Measurements from ENCODE around the gene ZEB2. TPM values are rescaled to one million over a fixed set of nuclear protein-coding genes. Genes with fewer than 3 reads are reported as not detected.

Gene ZEB2
- total RNA-seq, 2 donors from 2014 or later: 76.1 to 91.7 TPM

GRCh38 chr2:144451443-144451842, 68.5 kb downstream of the ZEB2 start:
- peaks cover 0 to 72% of the 10 kb centered on the region in 2 donors for H3K4me1 ChIP-seq

GRCh38 chr2:144449028-144449406, 70.9 kb downstream of the ZEB2 start:
- Histone ChIP-seq H3K4me1 (peaks cover 0 to 57% of the 10 kb centered on the region in 2 donors), H3K27me3 (no peaks in the 10 kb centered on the region), H3K36me3 (no peaks in the 10 kb centered on the region), H3K9me3 (no peaks in the 10 kb centered on the region), H3K4me3 (peak overlapping the region in 1 of 2 donors; percentile 27), H3K27ac (peak overlapping the region; percentile 50 to 63)
- no peak for DNase-seq (ENCODE audit: low spot score)
- TF ChIP-seq CTCF (IDR thresholded peaks at IDR 0.05): peak in 1 of 2 donors; percentile 63

More at GRCh38 chr2:144451443-144451842, 68.5 kb downstream of the ZEB2 start:
- no peaks in the 10 kb centered on the region for H3K27me3 ChIP-seq
- no peaks in the 10 kb centered on the region for H3K36me3 ChIP-seq
- H3K4me3 ChIP-seq: no peak overlapping the region
- no peak for DNase-seq (ENCODE audit: low spot score)
- H3K27ac ChIP-seq: peak overlapping the region; percentile 63 to 80
- H3K9me3 ChIP-seq: no peaks in the 10 kb centered on the region
- no peak for TF ChIP-seq CTCF (IDR thresholded peaks at IDR 0.05)

GRCh38 chr2:144448389-144449027, 71.4 kb downstream of the ZEB2 start:
- peak overlapping the region in 1 of 2 donors; percentile 27 for H3K4me3 ChIP-seq
- peak overlapping the region; percentile 50 to 63 for H3K27ac ChIP-seq
- no peaks in the 10 kb centered on the region for H3K36me3 ChIP-seq

GRCh38 chr2:144447535-144447934, 72.4 kb downstream of the ZEB2 start:
- Histone ChIP-seq H3K27ac (peak overlapping the region; percentile 50 to 63), H3K4me3 (no peak overlapping the region)

More at GRCh38 chr2:144448389-144449027, 71.4 kb downstream of the ZEB2 start:
- Histone ChIP-seq H3K4me1 (peaks cover 0 to 57% of the 10 kb centered on the region in 2 donors), H3K27me3 (no peaks in the 10 kb centered on the region), H3K9me3 (no peaks in the 10 kb centered on the region)
- no peak for DNase-seq (ENCODE audit: low spot score)
- TF ChIP-seq CTCF (IDR thresholded peaks at IDR 0.05): no peak

GRCh38 chr2:144446136-144446535, 73.8 kb downstream of the ZEB2 start:
- no peak for DNase-seq (ENCODE audit: low spot score)
- Histone ChIP-seq H3K4me3 (no peak overlapping the region), H3K9me3 (no peaks in the 10 kb centered on the region), H3K27ac (no peak overlapping the region), H3K4me1 (peaks cover 0 to 57% of the 10 kb centered on the region in 2 donors), H3K36me3 (no peaks in the 10 kb centered on the region), H3K27me3 (no peaks in the 10 kb centered on the region)
- no peak for TF ChIP-seq CTCF (IDR thresholded peaks at IDR 0.05)

More at GRCh38 chr2:144447535-144447934, 72.4 kb downstream of the ZEB2 start:
- DNase-seq (ENCODE audit: low spot score): no peak
- Histone ChIP-seq H3K36me3 (no peaks in the 10 kb centered on the region), H3K27me3 (no peaks in the 10 kb centered on the region), H3K4me1 (peaks cover 0 to 55% of the 10 kb centered on the region in 2 donors), H3K9me3 (no peaks in the 10 kb centered on the region)
- TF ChIP-seq CTCF (IDR thresholded peaks at IDR 0.05): no peak

GRCh38 chr2:144445196-144445595, 74.7 kb downstream of the ZEB2 start:
- Histone ChIP-seq H3K9me3 (no peaks in the 10 kb centered on the region), H3K4me3 (no peak overlapping the region), H3K4me1 (peaks cover 0 to 67% of the 10 kb centered on the region in 2 donors), H3K27ac (no peak overlapping the region), H3K27me3 (no peaks in the 10 kb centered on the region), H3K36me3 (no peaks in the 10 kb centered on the region)
- no peak for TF ChIP-seq CTCF (IDR thresholded peaks at IDR 0.05)
- no peak for DNase-seq (ENCODE audit: low spot score)
